HG02571 (cell line): Measurements from ENCODE around the gene TBC1D4.
"Not testable (repeated sequence)": the region's sequence is repeated elsewhere in the genome, so short reads cannot be mapped to it uniquely, and the experiment has no call there.

Source experiments
- ATAC-seq: cut with Tn5 transposase; IDR thresholded peaks from one replicate; pipeline ENCODE4 v1.9.1; 2021; ENCODE audit warnings: mild to moderate bottlenecking, moderate library complexity; ENCODE audit not compliant: unreplicated experiment

TBC1D4 gene

DNA sequence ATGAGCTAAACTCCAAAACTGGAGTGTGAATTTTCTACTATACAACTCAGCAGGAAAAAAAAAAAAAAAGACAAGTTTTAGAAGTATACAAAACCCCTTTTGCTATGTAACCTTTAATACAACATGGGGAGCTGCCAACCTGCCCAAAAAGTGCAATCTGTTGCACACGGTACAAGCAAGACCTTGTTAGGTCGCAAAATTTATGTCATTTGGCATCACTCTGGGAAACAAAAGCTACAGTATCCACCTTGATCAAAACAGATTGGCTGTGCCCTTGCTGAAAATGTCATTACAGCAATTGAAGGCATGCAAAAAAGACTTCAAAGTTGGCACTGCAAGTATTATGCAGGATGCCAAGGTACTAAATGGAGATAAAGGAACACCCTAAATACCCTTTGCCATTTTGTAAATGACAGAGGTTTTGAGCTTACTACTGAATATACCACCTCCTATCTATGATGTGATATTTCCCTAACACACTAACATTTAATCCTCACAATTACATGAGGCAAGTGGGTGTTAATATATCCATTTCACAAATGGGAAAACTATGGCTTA is 150.1 kb downstream of the TBC1D4 start:
- no peak for ATAC-seq

DNA sequence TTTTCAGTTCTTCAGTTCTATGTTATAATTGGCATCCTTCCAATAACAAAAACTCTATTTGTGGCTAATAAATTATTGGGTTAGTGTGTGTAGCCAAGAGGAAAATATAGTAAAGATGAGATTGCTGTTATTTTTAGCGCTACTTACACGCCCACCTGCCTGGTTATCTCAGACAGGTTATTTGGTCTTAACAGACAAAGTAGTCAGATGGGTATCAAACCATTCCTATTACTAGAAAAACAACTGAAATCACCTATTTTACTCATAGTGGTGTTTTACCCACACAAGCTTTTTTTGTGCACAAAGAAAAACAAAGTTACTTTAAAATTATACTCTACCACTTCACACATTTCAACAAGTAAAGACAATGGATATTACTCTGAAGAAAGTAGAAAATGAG is 151.2 kb downstream of the TBC1D4 start:
- no peak for ATAC-seq

DNA sequence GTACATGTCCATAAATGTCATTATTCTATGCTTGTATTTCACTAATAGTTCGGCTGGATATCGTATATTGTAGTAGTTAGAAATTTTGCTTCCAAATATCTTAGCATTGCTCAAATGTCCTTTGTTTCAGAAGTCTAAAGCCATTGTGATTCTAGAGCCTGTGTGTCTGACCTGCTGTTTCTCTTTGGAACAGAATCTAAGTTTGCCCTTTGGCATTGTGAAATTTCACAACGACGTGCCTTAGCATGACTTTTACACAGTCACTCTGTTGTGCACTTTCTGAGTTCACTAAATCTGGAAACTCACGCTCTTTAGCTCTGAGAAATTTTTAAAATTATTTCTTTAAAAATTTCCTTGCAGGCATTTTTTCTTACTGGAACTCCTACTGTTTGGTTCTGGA is 152.2 kb downstream of the TBC1D4 start:
- ATAC-seq, result no peak

DNA sequence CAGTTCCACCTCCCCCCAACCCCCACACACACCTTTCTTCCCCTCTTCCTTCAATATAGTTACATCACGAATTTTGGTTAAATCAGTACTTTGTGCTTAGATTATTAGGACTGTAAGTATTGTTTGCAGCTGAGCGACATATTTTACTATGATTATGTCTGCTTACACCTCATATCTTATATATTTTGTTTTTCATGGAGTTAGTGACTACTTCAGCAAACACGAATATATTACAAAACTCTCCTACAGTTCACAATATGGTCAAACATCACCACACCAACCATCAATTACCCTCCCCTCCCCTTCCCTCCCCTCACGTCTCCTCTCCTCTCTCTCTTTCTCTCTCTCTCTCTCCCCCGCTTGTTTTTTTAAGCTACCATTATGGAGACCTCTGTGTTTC is 152.9 kb downstream of the TBC1D4 start:
- ATAC-seq, result no peak

DNA sequence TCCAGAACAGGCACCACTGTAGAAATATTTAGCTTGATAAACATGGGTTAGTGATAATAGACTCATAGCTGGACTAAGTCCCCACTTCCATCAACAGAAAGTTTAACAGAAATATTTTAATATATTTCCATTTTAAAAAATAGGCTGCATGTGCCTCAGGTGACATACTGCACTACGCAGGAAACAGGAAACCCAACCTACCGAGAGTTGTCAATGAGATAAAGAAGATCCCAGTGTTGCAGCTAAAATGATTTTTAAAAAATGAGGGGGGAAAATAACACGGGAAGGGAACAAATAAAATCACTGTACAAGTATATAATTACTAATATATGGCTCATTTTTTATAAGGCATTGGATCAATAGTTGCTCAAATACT is 154.8 kb downstream of the TBC1D4 start:
- no peak for ATAC-seq

DNA sequence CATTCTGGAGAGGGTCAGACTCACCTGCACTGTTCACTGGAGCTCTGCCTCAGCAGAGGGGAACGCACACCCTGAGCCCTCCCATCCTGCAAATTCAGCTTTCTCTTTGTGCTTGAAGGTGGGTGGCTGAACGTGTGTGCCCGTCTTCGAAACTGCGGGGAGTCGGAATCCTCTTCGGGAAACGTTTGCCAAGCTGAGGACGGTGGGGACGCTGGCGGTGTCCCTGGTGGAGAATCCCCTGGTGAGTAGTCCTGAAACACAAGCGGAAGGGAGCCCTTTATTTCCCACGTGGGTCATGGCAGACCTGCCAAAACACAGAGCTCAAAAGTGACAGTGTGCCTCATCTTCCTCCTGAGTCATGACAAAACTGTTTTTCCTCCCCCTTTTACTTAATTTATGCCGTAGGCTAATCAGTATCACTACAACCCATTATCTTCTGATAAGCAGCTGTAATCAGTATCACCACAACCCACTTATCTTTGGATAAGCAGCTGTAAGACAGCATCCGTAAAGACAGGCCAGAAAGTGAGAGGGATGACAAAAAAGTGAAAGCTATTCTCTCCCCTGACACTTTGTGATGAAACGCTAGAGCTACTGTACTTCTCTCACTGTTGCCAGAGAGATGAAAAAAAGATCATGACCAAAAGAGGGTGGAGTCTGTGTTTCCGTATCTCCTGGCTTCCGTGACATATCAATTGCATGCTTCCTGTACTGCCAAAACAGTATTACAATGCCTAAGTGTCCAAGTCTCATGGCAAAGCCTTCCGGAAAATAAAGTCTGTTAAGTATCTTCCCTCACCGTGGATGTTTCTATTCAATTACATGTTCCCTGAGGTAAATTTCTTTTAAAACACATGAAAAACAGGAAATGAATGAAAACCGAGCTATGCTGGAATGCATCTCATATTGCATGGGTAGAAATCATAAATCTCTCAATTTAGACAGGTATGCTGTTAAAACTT is 155.5 kb downstream of the TBC1D4 start:
- ATAC-seq, result peak; percentile 81

DNA sequence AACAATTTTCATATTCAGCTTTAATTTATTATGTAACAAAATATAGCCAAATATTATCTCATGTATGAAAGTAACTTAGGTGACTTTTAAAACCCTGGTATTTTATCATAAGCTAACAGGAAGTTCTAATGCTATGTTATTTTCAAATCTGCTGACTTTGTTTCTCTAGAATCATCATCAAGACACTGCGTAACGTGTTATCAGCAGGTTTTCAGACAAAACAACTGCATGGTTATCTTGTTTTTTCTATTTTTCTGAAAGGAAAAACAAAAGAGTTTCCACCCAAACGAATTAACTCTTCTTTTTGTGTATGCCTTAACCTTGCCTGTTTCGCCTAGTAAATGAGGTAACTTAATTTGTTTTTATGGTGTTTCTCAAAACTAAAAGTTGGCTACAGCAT is 156.3 kb downstream of the TBC1D4 start:
- ATAC-seq, result no peak

DNA sequence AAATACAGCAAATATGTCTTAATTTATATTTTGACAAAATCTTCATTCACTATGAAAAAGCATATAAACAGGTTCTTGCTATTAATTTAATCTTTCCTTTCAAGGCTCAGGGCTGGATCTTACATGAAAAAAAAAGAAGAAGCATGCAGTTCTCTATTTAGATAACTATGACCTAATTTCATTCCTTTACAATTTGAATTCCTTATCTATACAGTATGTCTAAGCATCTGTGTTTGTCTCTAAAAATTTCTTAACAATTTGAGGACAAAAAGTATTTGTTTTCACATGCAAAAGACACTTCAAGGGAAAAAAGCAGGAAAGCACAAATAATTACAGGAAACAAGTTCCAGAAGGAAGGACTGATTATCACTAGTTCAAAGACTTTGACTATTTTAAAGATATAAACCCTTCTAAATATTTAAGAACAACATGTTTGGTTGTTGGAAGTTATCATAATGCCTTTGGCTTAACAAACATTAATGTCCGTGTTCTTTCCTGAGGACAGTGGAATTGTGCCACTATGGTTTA is 157.5 kb downstream of the TBC1D4 start:
- no peak for ATAC-seq

DNA sequence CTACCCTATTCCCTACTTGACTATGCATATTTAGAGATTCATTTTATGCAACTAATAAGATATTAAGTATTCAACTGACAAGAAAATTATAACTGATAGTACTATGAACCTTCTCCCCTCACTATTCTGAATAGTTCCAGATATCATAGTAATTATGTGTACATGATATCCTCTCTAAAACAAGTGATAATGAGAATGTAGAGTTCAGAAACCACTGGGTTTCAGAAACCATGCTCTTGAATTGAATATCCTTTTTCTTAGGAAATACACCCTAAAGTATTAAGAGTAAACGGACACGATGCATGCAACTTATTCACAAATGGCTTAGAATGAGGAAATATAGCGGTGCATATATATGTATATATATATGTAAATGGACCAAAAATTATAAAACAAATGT is 160.9 kb downstream of the TBC1D4 start:
- no peak for ATAC-seq

DNA sequence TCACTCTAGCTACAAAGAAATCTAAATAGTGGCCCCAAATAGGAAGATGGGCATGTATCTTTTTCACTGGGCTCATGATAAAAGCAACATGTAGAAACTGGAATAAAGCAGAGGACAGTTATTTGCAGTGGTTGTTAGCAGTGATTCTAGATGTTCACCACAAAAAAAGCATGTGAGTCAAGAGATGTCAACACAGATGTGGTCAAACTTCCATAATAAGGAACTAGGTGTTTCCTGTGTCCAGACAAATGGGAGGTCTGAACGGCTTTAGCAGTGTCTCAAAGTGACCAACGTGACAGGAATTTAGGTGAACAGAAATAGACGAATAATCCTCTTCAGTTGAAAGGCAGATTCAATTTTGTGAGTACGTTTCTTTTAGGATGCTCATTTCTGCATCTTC is 162.7 kb downstream of the TBC1D4 start:
- ATAC-seq, result no peak

DNA sequence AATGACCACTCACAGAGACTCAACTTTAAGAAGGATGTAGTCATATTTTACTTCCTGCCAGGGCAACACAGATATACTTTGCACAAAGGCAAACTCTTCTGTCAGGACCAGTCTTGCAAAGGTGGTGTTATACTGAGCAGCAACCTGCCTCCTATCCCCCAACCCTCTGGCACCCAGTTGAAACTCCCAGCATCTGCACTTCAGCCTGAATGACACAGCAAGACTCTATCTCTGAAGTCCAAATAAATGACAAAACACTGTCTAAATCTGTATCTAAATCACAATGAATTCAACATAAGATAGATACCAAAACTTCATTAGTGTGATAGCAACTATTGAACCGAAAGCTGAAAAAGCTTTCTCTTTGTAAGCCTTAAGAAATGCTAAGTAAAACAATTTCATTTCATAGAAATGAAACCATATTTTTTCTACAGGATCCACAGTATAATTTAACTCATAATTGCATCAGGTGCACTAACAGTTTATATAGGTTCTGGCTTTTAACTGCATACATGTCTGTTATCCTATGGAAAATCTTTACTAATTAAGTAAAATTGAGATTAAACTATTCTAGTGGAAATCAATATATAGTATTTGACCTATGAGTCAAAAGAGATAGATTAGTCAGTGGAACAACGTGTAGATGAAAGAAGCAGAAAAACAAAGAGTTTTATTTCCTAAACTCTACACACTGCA is 163.7 kb downstream of the TBC1D4 start:
- ATAC-seq, result no peak

DNA sequence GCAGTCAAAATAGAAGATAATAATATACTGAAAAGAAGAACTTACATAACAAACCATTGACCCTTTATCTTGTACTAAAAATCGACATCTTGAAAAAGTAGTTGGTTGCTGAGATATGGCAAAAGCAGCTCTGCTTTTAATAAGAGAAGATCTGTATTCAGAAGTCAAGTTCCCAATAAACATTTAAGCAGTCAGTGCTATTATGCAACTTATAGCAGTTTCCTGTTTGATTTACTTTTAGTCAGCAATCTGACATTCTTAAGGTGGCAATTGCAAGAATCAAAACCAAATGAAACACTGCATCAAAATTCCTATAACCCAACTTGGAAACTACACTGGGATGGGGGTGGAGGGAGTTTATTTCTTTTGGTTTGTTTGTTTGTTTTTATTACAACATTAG is 165.5 kb downstream of the TBC1D4 start:
- no peak for ATAC-seq

DNA sequence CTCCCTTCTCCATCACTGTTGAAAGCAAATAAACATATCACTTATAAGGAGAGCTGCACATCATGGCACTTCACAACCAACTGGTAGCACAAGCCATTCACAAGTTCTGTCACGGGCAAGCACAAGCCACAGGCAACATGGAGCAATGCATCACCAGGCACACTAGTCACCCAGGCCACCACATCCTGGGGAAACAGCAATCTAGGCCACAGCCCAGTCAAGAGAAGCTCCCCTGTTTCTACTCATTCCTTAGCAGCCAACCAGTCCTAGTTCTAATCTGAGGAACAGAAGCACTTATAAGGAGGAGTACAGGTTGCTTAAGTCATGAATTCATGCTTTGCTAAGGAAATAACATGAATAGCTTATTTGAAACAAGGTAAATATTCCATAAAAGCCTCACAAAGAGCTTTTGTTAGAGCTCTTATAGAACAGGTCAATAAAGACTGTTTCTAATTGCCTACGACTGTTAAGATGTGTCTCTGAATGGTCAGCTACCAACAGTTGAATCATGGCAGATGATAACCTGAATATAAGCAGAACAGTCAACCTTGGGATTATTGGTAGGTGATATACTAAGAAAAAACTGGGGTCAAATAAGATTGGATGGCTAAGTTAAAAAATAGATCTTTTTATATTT is 169.0 kb downstream of the TBC1D4 start:
- ATAC-seq, result no peak

DNA sequence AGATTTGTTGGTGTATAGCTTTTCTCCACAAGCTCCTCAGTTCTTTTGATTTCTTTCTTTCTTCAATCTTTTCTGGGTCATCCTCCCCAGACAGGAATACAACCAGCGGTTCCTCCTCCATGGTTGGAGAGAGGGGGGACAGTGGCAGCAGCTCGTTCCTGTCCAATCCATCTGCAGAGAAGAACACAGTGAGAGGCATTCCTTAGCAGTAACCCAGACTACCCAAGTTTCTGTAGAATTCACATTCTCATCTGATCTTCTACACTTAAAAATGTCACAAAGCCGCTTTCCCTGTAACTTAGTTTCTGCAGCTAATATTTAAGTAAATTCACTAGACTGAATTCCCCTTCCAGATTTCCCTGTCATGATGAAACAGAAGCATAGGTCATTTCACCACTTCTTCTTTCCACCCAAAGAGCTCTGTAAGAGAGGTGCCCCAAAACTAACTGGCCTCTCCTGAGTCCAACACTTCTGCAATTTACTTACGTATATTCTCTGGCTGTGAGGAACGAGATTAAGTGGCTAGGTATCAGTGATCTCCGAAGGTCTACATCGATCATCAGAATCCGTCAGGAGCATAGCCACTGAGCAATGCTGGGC is 171.9 kb downstream of the TBC1D4 start:
- ATAC-seq, result peak; percentile 59

DNA sequence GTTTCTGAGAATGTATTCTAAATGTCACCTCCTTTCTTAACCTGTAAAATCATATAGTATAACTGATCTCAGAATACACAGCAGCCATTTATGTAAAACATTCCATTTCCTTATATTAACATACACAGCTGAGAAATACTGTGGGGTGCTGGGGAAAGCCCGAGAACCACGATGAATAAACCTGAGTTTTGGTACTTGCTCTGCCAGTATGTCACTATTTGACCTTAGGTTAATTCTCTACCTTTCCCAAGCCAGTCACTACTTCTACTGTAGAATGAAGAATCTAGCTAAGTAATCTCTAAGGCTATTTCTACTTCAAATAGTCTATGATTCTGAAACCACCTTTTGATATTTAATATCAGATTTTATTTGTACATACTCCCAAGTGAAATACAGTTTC is 173.7 kb downstream of the TBC1D4 start:
- peak; percentile 53 for ATAC-seq

DNA sequence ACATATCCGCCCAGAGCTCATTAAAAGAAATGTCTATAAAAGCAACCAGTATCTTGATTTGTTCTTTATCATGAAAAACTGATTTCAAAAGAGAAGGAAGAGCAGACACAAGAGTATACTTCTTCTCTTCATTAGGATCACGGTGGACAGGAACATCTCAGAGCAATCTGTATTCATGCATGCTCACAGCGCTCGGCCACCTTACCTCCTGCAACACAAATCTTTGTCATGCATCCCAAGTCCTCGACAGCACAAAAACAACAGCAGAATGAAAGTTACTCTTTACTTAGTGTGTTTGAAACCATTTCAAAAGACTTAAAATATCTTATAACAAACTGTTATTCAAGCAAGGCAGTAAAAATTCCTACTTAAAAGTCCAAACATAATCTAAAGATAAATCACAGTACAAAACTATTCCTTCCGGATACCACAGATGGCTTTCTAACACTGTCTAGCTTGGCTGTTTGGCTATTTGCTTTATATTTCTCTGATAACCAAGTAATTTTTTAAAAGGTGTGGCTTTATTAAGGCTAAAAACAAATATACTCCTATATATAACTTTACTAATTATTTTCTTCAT is 174.5 kb downstream of the TBC1D4 start:
- no peak for ATAC-seq

DNA sequence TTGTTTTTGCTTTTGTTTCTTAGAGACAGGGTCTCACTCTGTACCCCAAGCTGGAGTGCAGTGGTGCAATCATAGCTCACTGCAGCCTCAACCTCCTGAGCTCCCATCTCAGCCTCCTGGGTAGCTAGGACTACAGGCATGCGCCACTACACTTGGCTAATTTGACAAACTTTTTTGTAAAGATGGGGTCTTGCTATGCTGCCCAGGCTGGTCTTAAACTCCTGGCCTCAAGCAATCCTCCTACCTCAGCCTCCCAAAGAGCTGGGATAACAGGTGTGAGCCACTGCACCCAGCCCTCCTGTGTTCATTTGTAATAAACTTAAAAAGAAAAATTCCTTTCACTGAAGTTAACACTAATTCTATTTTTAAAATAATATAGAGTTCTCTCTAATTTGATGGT is 175.0 kb downstream of the TBC1D4 start:
- ATAC-seq, result not testable (repeated sequence)

DNA sequence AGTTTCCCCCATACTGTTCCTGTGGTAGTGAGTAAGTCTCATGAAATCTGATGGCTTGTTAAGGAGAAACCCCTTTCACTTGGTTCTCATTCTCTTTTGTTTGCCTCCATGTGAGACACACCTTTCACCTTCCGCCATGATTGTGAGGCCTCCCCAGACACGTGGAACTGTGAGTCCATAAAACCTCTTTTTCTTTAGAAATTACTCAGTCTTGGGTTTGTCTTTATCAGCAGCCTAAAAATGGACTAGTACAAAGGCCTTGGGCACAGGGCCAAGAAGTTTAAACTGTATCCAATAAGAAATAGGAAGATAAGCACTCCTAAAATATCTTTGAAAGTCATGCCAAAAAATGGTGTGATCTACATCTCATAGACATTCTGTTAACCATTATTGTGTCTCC is 176.9 kb downstream of the TBC1D4 start:
- no peak for ATAC-seq

DNA sequence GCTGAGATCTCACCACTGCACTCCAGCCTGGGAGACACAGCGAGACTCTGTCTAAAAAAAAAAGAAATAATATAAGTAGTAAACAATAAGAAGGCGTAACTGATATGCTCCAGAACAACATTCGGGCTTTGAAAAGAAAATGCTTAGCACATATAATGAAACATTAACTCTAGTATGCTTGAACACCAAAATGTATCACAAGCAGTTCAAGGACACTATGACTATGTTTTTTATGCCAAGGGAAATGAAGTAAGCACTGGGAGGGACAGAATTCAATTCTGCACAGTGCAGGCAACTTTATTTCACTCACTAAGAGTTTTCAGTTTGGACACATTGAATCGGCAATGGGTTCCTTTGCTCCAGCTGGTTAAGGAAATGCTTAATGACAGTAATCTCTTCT is 178.7 kb downstream of the TBC1D4 start:
- no peak for ATAC-seq

DNA sequence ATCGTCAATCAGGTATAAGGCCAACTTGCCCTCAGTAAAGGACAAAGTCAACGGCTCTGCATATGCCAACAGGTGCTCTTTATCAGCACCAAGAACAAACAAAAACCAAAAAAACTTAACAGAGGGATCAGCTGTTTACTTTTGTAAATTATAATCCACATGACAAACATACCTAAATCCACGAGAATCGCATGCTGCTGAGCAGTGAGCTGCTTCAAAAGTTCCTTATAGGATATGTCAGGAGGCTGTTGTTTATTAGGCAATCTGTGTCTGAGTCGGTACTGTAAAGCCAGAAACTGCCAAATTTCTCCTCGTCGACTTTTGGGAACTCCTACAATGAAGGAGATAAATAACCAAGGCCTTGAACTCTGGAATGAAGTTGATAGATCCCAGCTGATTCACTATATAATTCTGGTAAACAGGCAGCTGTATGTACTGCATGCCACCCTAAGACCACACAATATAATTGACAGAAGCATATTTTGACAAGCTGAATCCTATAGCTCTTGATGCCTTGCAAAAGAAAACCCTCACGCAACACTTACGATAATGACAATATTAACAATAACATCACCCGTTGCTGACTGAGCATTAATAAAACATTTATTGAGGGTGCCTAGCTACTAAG is 179.8 kb downstream of the TBC1D4 start:
- ATAC-seq, result no peak
